ENCODE data around the gene DDX10. TPM values are rescaled to one million over a fixed set of nuclear protein-coding genes. Genes with fewer than 3 reads are reported as not detected.

Gene DDX10
- total and polyA plus RNA-seq, 2 of the 8 experiments (the other 6 are each of a cell fraction or from before 2014, with no cell fraction given): 49.2 to 52.2 TPM

- Histone ChIP-seq H2BK20ac (ENCODE audit: low read length) (no peak overlapping the region), H2AK5ac (ENCODE audit: low read depth, low read length) (no peak overlapping the region), H2BK12ac (ENCODE audit: low read depth, low read length) (no peak overlapping the region), H4K20me1 (replicated peaks in 1 of 2; ENCODE audit: control insufficient read depth in 1 of 2, insufficient read depth in 2 of 2, low read length in 2 of 2) (no peaks in the 10 kb centered on the region), H3K9ac (replicated peaks in 1 of 4; ENCODE audit: extremely low read depth in 1 of 4, low read depth in 3 of 4, low read length in 3 of 4) (no peak overlapping the region), H3K36me3 (ENCODE audit: control insufficient read depth in 2 of 4, insufficient read depth in 4 of 4, low read length in 3 of 4) (no peaks in the 10 kb centered on the region), H3K23ac (ENCODE audit: insufficient read length) (no peak overlapping the region), H4K91ac (replicated peaks; ENCODE audit: insufficient read length, low read length) (no peak overlapping the region), H3K9me3 (ENCODE audit: insufficient read depth in 2 of 2, low read depth in 1 of 2, low read length in 1 of 2) (no peaks in the 10 kb centered on the region), H2AFZ (ENCODE audit: low read length) (no peak overlapping the region), H3K4ac (replicated peaks; ENCODE audit: insufficient read length, low read depth, low read length) (no peak overlapping the region), H3K56ac (replicated peaks; ENCODE audit: insufficient read length, low read depth, low read length) (no peak overlapping the region), H3K18ac (ENCODE audit: extremely low read depth, low read length) (no peak overlapping the region), H4K5ac (ENCODE audit: insufficient read length, low read depth, low read length) (no peak overlapping the region), H3K23me2 (ENCODE audit: low read depth, low read length) (no peaks in the 10 kb centered on the region), H3K4me1 (replicated peaks in 1 of 4; ENCODE audit: control insufficient read depth in 3 of 4, insufficient read depth in 4 of 4, low read length in 3 of 4) (no peaks in the 10 kb centered on the region; a peak in 1 of 7 replicates), H3K79me1 (ENCODE audit: low read depth, low read length) (no peaks in the 10 kb centered on the region), H3K4me2 (ENCODE audit: insufficient read depth in 1 of 2, low read depth in 2 of 2, low read length in 2 of 2) (no peak overlapping the region), H3K4me3 (ENCODE audit: extremely low read depth in 1 of 4, insufficient read depth in 2 of 4, low read depth in 3 of 4, low read length in 4 of 4) (no peak overlapping the region), H3K79me2 (ENCODE audit: control insufficient read depth in 1 of 2, insufficient read depth in 2 of 2, low read length in 2 of 2) (no peaks in the 10 kb centered on the region), H3K27me3 (replicated peaks in 1 of 4; ENCODE audit: control insufficient read depth in 3 of 4, extremely low read depth in 1 of 4, insufficient read depth in 3 of 4, low read length in 3 of 4) (no peaks in the 10 kb centered on the region), H2BK120ac (replicated peaks; ENCODE audit: low read depth, low read length) (no peak overlapping the region), H3K27ac (ENCODE audit: low read depth, low read length) (no peak overlapping the region), H2BK5ac (ENCODE audit: low read depth, low read length) (no peak overlapping the region), H4K8ac (ENCODE audit: extremely low read depth, insufficient read depth, low read length) (no peak overlapping the region), H3K14ac (ENCODE audit: insufficient read length) (no peak overlapping the region), H2BK15ac (ENCODE audit: low read length) (no peak overlapping the region)
- DNase-seq (ENCODE audit: low read depth in 1 of 2, low spot score in 2 of 2) (no peak), FAIRE-seq (no peak)
- 80% methylated on average over 1 of the region's 1 CpG; no CpG with 5 or more reads in 1 of the 2 experiments for WGBS, 2 experiments (ENCODE audit: extremely low coverage in 1 of 2, insufficient coverage in 1 of 2, insufficient read length in 1 of 2, insufficient replicate concordance in 2 of 2, low coverage in 1 of 2, low lambda C conversion rate in 2 of 2, missing lambda C conversion rate in 1 of 2)
- ChIA-PET POLR2A (ENCODE audit: partially characterized antibody) (no interaction called here), CTCF (ENCODE audit: partially characterized antibody) (no interaction called here)
- no peak for TF ChIP-seq GTF2F1 (IDR thresholded peaks at IDR 0.05; ENCODE audit: borderline replicate concordance, low read depth, low read length)
- TF ChIP-seq E2F6 (IDR thresholded peaks at IDR 0.05): no peak
- TF ChIP-seq SIN3A (conservative IDR thresholded peaks at IDR 0.05 in 1 of 2, IDR thresholded peaks at IDR 0.05 in 1 of 2; ENCODE audit: low read depth in 1 of 2, low read length in 2 of 2): no peak
- no peak for TF ChIP-seq SP4 (IDR thresholded peaks at IDR 0.05; ENCODE audit: low read length)
- TF ChIP-seq SAP30 (IDR thresholded peaks at IDR 0.05; ENCODE audit: insufficient read depth, insufficient replicate concordance, low read length): no peak
- TF ChIP-seq MAX (IDR thresholded peaks at IDR 0.05): no peak
- TF ChIP-seq CTBP2 (IDR thresholded peaks at IDR 0.05; ENCODE audit: borderline replicate concordance, insufficient read depth, insufficient read length, low read length): no peak
- no peak for TF ChIP-seq RFX5 (IDR thresholded peaks at IDR 0.05; ENCODE audit: borderline replicate concordance, low read depth, low read length)
- TF ChIP-seq, protein P1, sequence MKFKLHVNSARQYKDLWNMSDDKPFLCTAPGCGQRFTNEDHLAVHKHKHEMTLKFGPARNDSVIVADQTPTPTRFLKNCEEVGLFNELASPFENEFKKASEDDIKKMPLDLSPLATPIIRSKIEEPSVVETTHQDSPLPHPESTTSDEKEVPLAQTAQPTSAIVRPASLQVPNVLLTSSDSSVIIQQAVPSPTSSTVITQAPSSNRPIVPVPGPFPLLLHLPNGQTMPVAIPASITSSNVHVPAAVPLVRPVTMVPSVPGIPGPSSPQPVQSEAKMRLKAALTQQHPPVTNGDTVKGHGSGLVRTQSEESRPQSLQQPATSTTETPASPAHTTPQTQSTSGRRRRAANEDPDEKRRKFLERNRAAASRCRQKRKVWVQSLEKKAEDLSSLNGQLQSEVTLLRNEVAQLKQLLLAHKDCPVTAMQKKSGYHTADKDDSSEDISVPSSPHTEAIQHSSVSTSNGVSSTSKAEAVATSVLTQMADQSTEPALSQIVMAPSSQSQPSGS (IDR thresholded peaks at IDR 0.05; ENCODE audit: low read length): no peak
- no peak for TF ChIP-seq EP300 (IDR thresholded peaks at IDR 0.05; ENCODE audit: borderline replicate concordance in 1 of 2, low read depth in 2 of 2, low read length in 2 of 2)
Observed at GRCh38 chr11:108929241-108929640, 264.4 kb downstream of the DDX10 start.

All from H1 (cell line).